Natural killer cell (primary cell): Measurements from ENCODE around the gene CEP170B. TPM values are rescaled to one million over a fixed set of nuclear protein-coding genes. Genes with fewer than 3 reads are reported as not detected.
"Not testable (repeated sequence)": the region's sequence is repeated elsewhere in the genome, so short reads cannot be mapped to it uniquely, and the experiment has no call there.

Experiments used
- ATAC-seq, 3 donors: fragments of 150-1000 bp in 2 of 3; fragments of 200-7000 bp in 1 of 3; cut with Tn5 transposase; 1 replicate in 1 of 3; 2 replicates in 2 of 3; pipeline ENCODE4 v1.10.0; 2021; ENCODE audit warnings: mild to moderate bottlenecking in 2 of 3, moderate library complexity in 2 of 3
- DNase-seq, 2 donors: peaks; one replicate each; pipeline versions ENCODE4 v3.0.0 to v3.0.0-alpha.2; 2013 to 2021; ENCODE audit warnings: mixed read lengths in 1 of 2
- H3K27ac ChIP-seq: one replicate; pipeline ENCODE4 v1.5.1; 2013; ENCODE audit warnings: mild to moderate bottlenecking, low read length
- H3K27me3 ChIP-seq: one replicate; pipeline ENCODE4 v1.6.1; 2013; ENCODE audit warnings: low read length; ENCODE audit not compliant: control insufficient read depth, insufficient read depth
- H3K36me3 ChIP-seq: one replicate; pipeline ENCODE4 v1.6.1; 2013; ENCODE audit warnings: low read length; ENCODE audit not compliant: control insufficient read depth, insufficient read depth
- H3K4me1 ChIP-seq: one replicate; pipeline ENCODE4 v1.6.1; 2013; ENCODE audit warnings: low read length; ENCODE audit not compliant: control insufficient read depth, insufficient read depth
- H3K4me3 ChIP-seq: one replicate; pipeline ENCODE4 v1.5.1; 2013; ENCODE audit warnings: low read length
- H3K9me3 ChIP-seq: one replicate; pipeline ENCODE4 v1.6.1; 2013; ENCODE audit warnings: low read length; ENCODE audit not compliant: control insufficient read depth, insufficient read depth
- H3K27ac Mint-ChIP-seq, 2 donors: one replicate each; pipeline ENCODE4 v1.8.0; 2022; ENCODE audit warnings: mild to moderate bottlenecking in 2 of 2, mixed read lengths in 2 of 2, moderate library complexity in 1 of 2
- H3K27me3 Mint-ChIP-seq, 2 donors: one replicate each; pipeline ENCODE4 v1.8.0; 2022; ENCODE audit warnings: low read depth in 2 of 2, mixed read lengths in 2 of 2
- H3K36me3 Mint-ChIP-seq: one replicate; pipeline ENCODE4 v1.8.0; 2022; ENCODE audit warnings: mixed read lengths
- H3K4me1 Mint-ChIP-seq, 2 donors: one replicate each; pipeline ENCODE4 v1.8.0; 2022; ENCODE audit warnings: mixed read lengths in 2 of 2
- H3K4me3 Mint-ChIP-seq: one replicate; pipeline ENCODE4 v1.8.0; 2022; ENCODE audit warnings: mild to moderate bottlenecking, moderate library complexity, mixed read lengths
- H3K9me3 Mint-ChIP-seq, 2 donors: one replicate each; pipeline ENCODE4 v1.8.0; 2022; ENCODE audit warnings: mixed read lengths in 2 of 2
- WGBS: methylation state at CpG from one replicate; pipeline ENCODE4 v1.1.7; 2013; ENCODE audit warnings: missing lambda C conversion rate; ENCODE audit not compliant: insufficient coverage; 5-methylcytosine and 5-hydroxymethylcytosine counted together
- intact Hi-C: fragments of 100-400 bp; cut with micrococcal nuclease; formaldehyde crosslinking; loops from one replicate; pipeline ENCODE4 v1.14.2; 2022
- total RNA-seq, 4 donors: library from RNA; stranded (reverse); fragments of 120-200 nt in 1 of 4; gene quantifications; one replicate each; pipeline versions ENCODE4 v1.2.3 to v1.2.4, GENCODE V29; 2013 to 2022

The CEP170B gene
- total RNA-seq, 3 donors from 2014 or later (not counting 1 experiment from before 2014, with no cell fraction given), result 0.24 to 0.72 (median 0.30) TPM

DNA sequence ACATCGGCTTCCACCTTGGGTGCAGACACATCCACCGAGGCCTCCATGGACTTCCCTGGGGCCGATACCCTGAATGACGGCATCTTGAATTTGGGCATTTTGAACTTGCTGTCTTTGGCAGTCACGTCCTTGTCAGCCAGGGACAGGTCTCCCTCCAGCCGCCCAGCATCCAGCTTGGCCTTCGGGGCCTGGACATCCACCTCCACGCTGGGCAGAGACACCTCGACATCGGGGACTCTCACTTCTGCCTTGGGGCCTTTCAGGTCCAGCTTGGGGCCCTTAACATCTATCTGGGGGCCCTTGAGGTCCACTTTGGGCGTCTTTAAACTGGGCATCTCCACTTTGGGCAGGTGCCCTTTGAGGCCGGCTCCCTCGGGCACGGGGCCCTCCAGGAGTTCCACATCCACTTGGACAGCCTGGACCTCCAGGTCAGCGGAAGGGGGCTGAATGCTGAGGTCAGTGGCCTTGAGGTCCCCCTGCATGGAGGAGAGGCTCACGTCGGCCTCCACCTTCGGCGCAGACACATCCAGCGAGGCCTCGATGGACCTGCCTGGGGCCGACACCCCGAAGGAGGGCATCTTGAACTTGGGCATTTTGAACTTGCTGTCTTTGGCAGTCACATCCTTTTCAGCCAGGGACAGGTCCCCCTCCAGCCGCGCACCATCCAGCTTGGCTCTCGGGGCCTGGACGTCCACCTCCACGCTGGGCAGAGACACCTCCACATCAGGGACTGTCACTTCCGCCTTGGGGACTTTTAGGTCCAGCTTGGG, 79.6 kb downstream of the CEP170B start:
- DNase-seq, H3K4me3 Mint-ChIP-seq, ATAC-seq, H3K27ac Mint-ChIP-seq, H3K4me3 ChIP-seq, H3K9me3 Mint-ChIP-seq, H3K36me3 Mint-ChIP-seq, H3K27ac ChIP-seq, H3K36me3 ChIP-seq, H3K27me3 ChIP-seq, intact Hi-C loops, H3K9me3 ChIP-seq, H3K4me1 ChIP-seq, H3K4me1 Mint-ChIP-seq: not testable (repeated sequence)
- 91% methylated on average over 29 of the region's 29 CpGs for WGBS
- H3K27me3 Mint-ChIP-seq, result peaks cover 0 to 11% of the 10 kb centered on the region in 2 donors

DNA sequence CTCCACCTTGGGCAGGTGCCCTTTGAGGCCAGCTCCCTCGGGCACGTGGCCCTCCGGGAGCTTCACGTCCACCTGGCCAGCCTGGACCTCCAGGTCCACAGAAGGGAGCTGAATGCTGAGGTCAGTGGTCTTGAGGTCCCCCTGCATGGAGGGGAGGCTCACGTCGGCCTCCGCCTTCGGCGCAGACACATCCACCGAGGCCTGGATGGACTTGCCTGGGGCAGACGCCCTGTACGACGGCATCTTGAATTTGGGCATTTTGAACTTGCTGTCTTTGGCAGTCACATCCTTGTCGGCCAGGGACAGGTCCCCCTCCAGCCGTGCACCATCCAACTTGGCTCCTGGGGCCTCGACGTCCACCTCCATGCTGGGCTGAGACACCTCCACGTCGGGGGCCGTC, 80.2 kb downstream of the CEP170B start:
- H3K4me3 ChIP-seq, DNase-seq, H3K36me3 Mint-ChIP-seq, H3K27me3 ChIP-seq, H3K36me3 ChIP-seq, H3K9me3 Mint-ChIP-seq, H3K27me3 Mint-ChIP-seq, H3K27ac ChIP-seq, ATAC-seq, H3K4me1 ChIP-seq, H3K4me1 Mint-ChIP-seq, intact Hi-C loops, H3K9me3 ChIP-seq, H3K4me3 Mint-ChIP-seq, H3K27ac Mint-ChIP-seq: not testable (repeated sequence)
- WGBS, result 86% methylated on average over 20 of the region's 20 CpGs

Other genes with a start within 250 kb of the CEP170B start
- 10 to 100 TPM; 12.7 to 21.9 (median 15.3) TPM for gene INF2, start 175.7 kb upstream of the CEP170B start, total RNA-seq
- gene ADSS1, start 141.0 kb upstream of the CEP170B start, total RNA-seq, result 1 to 10 TPM; 2.1 to 2.7 (median 2.5) TPM
- gene SIVA1, start 112.1 kb upstream of the CEP170B start, total RNA-seq, result 10 to 100 TPM; 59.7 to 74.8 (median 59.8) TPM
- gene AKT1, start 69.5 kb upstream of the CEP170B start, total RNA-seq, result 100 to 1,000 TPM; 152 to 163 (median 153) TPM
- gene ZBTB42, start 64.2 kb upstream of the CEP170B start, total RNA-seq, result 1 to 10 TPM; 3.6 to 4.5 (median 3.7) TPM
- 1 to 10 TPM; 1.7 to 7.2 (median 2.9) TPM for gene PLD4, start 59.6 kb downstream of the CEP170B start, total RNA-seq
- gene AHNAK2, start 113.1 kb downstream of the CEP170B start, total RNA-seq, result under 1 TPM in 1 of 3 donors, not detected in 2; 0.05 TPM
- 1 to 10 TPM; 1.2 to 1.8 (median 1.3) TPM for gene CLBA1, start 120.5 kb downstream of the CEP170B start, total RNA-seq
- 10 to 100 TPM; 10.3 to 20.7 (median 16.6) TPM for gene CDCA4, start 155.8 kb downstream of the CEP170B start, total RNA-seq
- 10 to 100 TPM; 18.2 to 30.3 (median 26.7) TPM for gene GPR132, start 200.2 kb downstream of the CEP170B start, total RNA-seq